GM21576 (cell line): Measurements from ENCODE around the gene TEAD4.

ENCODE experiments used
- ATAC-seq: cut with Tn5 transposase; IDR thresholded peaks from one replicate; pipeline ENCODE4 v1.9.1; 2021; ENCODE audit warnings: mild to moderate bottlenecking, moderate library complexity; ENCODE audit not compliant: unreplicated experiment

TEAD4 gene

DNA sequence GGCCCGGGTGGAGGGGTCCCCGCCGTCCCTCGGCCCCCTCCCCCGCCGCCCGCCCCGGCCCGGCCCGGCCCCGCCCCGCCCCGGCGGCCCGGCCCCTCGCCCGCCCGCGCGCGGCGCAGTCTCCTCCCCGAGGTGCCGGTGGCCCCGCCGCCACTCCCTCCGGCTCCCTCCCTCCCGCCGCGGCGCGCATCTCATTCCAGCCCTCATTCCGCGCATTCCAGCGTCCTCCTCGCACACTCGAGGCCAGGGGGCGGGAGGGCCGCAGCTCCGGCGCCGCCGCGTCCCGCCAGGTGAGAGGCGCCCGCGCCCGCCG, at the start of gene TEAD4:
Gene TEAD4 (plus strand): TSS at position 206 of the 313 bp plus-strand sequence.
- no peak for ATAC-seq

DNA sequence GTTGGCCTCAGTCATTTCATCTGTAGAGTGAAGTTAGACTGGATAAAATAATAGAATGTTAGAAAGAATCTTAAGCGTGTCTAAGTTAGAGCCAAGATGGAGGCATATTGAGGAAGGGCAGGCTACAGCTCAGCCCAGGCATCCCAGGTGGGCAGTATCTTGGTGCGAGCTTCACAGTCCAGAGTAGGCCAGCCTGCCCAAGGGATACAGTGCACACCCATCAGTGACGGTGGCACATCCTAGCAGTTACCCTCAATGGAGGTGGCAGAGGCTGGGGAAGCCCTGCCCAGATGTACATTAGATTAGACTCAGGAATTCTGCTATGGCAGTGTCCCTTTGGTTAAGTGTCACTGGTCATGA, 47.0 kb upstream of the TEAD4 start:
- no peak for ATAC-seq

DNA sequence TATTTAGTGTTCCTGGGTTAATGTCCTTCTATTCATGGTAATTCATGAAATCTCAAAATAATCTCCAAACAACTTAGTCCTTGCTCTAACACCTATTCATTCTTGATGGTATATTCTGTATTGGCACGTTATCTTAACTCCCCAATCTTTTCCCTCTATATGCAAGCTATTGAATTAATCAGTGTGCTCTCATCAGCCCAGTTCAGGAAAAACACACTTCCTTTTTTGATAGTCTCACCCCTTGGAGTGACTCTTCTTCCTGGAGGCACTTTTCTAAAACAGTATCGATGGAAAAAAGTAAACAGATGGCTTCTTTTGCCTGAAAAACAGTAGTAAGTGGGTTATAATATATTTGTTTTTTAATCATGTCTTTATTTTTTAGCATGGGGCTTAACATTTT, 39.9 kb upstream of the TEAD4 start:
- no peak for ATAC-seq

DNA sequence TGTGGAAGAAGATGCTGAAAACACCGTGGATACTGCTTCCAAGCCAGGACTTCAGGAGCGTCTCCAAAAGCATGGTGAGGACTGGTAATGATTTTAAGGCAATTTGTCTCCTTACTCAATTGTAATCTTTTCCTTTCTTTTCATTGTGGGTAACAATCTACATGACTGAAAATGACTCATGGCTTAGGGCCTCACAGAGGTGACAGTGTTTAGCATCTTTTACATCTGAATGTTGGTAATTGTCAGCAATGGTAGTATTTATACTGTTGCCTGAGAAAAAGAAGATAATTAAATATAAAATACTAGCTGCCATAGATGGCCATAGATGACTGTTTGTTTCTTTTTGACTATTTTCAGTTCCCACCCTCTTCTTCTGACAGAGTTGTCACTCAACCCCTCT, 36.9 kb upstream of the TEAD4 start:
- ATAC-seq, result no peak

DNA sequence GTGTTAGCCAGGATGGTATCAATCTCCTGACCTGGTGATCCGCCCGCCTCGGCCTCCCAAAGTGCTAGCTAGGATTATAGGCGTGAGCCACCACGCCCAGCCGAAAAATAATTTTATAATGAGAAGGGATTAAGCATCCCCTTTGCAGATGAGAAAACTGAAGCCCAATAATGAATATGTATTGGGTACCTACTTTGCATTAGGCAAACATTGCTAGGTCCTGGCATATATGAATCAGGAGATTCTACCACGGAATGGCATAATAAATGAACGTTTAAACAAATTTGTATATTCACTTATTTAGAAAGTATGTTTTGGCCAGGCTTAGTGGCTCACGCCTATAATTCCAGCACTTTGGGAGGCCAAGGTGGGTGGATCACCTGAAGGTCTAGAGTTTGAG, 36.1 kb upstream of the TEAD4 start:
- no peak for ATAC-seq

DNA sequence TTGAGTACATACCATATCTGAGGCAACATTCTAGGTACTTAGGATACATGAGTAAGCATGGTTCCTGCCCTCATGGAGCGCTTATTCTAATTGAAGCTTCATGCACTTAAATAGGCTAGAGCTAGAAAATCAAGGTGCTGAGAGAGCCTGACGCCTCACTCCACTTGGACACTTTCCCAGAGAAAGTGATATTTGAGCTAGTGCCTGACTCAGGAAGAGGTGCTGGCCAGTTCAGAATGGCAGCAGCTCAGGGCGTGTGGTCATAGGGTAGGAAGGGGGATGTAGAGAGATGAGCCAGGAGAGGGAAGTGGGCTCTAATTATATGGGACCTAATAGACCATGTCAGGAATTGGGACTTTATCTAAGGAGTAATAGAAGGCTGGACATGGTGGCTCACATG, 35.2 kb upstream of the TEAD4 start:
- ATAC-seq, result no peak

DNA sequence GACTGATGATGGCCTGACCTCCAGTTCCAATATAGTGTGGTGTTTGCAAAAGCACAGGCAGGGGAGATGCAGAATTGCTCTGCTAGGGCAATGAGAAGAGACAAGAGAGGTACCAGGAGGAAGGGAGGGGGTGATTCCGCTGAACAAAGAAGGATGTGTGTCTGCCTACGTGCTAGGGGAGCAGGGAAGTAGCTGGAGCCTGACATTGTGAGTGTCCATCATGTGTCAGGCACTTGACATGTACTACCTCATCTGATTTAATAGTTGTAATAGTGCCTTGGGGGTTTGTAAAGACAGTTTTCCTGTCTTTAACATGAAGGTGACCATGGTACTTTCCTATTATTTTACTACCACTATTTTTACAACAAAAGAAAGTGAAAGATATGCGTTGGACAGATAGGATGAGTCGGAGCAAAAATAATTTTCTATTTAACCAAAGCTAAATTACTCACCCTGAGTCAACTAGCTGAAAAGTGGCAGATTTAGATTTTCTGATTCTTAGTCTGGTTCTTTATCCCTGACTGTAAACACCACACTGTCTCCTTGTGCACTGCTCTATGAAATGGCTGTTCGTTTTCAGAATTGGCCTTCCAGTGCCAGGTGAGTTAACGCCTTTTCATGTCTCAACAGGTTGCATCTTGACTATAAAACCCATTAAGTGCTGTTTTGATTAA, 33.7 kb upstream of the TEAD4 start:
- no peak for ATAC-seq

DNA sequence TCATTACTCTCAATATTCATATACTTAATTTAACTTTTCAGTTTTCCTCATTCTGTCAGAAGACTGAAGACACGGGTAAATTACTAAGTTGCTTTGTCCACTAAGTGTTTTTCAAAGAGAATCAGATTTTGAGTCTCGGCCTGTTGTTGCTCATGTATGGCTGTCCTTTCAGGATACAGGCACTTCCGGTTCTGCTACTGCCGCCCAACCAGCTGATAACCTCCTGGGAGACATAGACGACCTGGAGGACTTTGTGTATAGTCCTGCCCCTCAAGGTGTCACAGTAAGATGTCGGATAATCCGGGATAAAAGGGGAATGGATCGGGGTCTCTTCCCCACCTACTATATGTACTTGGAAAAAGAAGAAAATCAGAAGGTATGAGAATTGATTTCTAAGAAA, 28.3 kb upstream of the TEAD4 start:
- ATAC-seq, result no peak

DNA sequence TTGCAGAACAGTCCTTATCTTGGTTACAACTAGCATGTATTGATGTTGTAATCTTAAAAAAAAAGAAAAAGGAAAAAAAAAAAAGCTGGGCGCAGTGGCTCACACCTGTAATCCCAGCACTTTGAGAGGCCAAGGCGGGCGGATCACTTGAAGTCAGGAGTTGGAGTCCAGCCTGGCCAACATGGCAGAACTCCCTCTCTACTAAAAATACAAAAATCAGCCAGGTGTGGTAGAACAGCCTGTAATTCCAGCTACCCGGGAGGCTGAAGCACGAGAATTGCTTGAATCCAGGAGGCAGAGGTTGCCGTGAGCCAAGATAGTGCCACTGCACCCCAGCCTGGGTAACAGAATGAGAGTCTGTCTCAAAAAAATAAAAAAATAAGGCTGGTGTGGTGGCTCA, 25.6 kb upstream of the TEAD4 start:
- no peak for ATAC-seq

DNA sequence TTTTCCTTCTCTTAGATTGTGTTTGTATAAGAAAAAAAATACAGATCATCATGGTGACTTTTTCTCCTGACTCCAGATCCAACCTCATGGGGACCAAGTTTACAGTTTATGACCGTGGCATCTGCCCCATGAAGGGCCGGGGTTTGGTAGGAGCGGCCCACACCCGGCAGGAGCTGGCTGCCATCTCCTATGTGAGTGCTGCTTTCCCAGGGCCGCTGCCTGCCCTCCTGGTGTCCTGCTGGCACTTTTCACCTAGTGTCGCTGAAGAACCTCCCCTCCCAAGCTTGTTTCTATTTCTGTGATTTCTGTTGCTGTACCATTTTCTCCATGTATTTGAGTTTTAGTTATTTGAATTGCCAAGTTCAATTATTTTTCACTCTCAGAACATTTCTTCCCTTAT, 24.8 kb upstream of the TEAD4 start:
- no peak for ATAC-seq

DNA sequence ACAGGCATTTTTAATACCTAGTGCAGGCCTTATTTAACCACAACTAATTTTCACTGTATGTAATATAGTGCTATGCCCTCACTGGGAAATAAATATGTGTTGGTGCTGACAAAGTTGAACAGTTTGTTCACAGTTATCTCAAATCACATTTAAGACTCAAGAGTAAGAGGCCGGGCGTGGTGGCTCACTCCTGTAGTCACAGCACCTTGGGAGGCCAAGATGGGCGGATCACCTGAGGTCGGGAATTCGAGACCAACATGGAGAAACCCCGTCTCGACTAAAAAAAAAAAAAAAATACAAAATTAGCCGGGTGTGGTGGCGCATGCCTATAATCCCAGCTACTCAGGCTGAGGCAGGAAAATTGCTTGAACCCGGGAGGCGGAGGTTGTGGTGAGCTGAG, 22.9 kb upstream of the TEAD4 start:
- no peak for ATAC-seq

DNA sequence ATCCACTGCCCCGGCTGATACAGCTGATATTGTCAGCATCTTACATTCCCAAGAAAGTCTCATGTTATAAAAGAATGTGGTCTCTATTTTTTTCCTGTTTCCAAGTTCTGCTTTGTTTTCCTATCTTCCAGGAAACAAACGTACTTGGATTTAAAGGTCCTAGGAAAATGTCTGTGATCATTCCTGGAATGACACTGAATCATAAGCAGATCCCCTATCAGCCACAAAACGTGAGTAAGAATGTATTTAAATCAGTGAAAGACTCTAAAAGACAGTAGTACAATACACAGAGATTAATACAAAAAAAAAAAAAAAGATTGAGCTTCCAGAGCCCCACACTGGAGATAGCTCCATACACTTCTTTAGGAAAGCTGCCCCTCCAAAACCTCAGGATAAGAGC, 21.7 kb upstream of the TEAD4 start:
- no peak for ATAC-seq

DNA sequence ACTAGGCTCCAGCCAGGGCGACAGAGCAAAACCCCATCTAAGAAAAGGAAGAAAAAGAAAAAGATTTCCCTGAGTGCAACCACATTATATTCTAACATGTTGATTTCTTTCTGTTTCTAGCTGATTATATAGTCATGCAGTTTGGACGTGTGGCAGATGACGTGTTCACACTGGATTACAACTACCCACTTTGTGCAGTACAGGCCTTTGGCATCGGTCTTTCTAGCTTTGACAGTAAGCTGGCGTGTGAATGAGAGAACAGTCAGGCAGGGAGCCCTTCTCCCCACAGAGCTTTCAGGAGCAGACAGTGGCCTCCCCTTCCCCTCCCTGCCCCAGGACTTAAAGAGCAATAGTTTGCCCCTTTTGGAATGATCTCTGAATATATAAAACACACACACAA, 20.0 kb upstream of the TEAD4 start:
- no peak for ATAC-seq

DNA sequence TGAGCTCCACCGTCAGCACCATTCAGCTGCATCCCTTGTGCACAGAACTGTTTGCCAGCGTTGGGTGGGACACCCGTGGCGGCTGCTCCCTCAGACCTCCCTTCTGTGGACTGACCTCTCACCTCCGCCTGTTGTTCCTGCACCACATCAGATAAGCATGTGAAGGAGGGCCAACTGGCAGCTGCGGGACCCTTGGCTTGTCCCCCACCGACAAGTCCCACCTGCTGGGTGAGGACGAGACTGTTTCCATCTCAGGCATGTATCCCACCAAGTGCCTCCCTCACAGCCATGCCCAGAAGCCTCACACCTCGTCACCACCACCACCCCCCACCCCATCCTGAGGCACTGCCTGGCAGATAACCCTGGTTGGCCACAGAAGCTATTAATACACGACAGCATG, 18.6 kb upstream of the TEAD4 start:
- no peak for ATAC-seq

DNA sequence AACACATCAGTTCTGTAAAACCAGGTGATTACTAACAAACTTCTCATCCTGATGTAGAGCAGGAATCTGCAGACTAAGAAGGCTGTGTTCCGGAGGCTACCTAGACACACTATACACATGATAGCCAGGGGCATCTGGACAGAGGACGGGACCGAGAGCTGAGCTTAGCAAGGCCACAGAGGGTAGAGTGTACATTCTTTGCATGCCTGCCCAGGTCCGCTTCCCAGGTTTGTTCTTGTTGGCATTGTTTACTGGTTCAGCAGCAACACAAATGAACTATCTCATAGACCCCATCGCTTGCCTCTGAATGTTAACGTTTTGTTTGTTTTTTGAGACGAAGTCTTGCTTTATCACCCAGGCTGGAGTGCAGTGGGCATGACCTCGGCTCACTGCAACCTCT, 17.7 kb upstream of the TEAD4 start:
- ATAC-seq, result no peak

DNA sequence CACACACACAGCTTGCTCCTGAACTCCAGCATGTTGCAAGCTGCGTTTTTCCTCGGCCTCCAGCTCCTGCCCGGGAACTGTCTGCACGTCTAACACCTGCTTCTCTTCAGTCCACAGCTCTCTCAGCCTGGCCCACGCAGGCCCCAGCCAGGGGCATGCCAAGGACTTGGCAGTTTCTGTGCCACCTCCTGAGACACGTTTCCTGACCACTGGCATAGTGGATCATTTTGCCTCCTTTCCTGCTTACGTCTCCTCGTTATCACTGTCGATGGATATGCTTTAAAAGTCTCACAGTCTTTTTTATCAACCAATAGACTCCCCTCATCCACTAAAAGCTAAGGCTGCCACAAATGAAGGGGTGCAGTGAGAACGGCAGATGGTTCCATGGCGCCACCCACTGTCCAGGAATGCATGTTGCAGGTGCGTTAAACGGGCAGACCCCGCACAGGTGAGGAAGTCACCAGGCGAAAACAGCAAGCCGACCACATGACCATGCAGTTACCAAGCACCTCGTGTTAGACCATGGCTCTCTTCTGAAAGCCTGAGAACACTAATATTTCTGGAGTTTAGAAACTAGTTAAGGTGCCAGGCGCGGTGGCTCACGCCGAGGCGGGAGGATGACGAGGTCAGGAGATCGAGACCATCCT, 14.7 kb upstream of the TEAD4 start:
- ATAC-seq, result no peak

DNA sequence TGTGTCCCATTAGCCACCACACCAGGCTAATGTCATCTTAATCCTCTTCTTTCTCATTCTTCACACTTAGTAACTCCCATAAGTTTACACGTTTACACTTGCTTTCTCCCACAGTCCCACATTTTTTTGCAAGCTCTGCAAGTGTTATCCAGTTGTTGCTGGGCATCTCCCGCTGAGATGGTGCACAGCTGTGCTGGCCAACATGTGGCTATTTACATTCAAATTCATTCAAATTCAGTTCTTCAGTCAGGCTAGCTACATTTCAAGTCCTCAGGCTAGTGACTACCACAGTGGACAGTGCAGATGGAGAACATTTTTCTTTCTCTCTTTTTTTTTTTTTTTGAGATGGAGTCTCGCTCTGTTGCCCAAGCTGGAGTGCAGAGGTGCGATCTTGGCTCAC, 9.8 kb upstream of the TEAD4 start:
- no peak for ATAC-seq

DNA sequence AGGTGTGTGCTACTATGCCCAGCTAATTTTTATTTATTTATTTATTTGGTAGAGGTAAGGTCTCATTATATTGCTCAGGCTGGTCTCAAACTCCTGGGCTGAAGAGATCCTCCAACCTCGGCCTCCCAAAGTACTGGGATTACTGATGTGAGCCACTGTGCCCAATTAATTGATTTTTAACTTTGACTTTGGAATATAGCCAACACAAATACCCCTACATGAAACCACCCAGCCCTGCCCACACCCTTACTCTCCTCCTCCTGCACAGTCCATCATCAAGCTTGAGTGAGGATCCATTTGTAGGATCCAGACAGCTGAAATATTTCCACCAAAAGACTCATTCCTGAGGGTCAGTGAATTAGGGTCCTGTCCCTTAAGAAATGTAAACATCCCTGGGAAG, 3.3 kb upstream of the TEAD4 start:
- no peak for ATAC-seq

DNA sequence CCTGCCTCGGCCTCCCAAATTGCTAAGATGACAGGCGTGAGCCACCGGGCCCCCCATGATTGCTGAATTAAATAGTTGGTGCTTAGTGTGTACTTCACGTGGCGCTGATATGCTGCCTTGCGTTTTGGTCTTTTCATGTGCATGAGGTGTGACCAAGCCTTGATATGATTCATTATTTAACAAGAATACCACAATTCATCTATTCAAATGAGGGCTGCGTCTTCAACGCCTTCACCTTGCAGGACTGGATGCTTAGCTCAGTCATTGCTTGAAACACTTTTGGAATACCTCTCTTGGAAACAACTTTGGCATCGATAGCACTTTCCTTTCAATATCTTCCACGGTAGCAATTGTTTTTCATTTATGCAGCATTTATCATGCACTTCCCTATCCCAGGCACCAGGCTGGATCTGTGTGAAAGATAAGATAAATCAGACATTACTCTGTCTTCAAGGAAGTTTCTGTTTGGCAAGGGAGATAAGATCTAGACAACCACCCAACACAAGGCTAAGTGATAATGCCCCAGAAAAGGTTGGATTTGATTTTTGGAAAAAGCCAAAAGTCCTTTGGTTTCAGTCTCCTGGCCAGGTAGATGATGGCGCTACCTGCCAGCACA, 1.3 kb upstream of the TEAD4 start:
- no peak for ATAC-seq

DNA sequence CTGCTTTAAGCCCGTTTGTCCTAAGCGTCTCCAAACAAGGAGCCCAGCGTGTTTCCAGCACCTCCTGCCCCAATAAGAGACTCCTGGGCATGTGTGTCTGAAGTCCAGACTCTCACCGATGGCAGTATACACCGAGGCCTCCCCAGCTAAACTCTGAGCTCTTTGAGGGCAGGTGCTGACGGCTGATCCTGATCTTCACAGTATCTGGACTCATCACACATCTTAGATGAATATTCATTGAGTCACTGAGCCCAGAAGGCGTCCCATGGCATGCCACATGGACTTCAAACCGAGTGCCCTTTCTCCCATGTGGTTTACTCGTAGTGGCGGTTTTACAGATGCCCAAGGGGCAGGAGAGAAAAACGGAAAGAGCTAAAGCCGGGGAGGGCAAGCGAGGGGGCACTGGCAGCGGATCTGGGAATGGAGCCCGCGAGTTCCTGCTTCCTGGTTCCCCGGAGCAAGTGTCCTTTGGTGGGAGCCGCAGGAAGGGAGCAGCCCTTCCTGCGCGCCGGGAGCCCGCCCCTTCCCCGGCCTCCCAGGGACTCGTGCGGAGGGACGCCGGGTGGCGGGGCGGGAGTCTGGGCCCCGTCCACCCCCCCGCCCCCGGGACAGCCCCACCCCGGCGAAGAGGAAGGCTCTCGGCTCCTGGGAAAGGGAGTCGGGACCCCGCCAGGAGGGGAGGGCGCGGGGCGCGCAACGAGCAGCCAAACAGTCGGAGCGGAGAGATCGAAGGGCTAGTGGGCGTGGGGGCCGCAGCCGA, 585 bp upstream of the TEAD4 start:
- no peak for ATAC-seq

DNA sequence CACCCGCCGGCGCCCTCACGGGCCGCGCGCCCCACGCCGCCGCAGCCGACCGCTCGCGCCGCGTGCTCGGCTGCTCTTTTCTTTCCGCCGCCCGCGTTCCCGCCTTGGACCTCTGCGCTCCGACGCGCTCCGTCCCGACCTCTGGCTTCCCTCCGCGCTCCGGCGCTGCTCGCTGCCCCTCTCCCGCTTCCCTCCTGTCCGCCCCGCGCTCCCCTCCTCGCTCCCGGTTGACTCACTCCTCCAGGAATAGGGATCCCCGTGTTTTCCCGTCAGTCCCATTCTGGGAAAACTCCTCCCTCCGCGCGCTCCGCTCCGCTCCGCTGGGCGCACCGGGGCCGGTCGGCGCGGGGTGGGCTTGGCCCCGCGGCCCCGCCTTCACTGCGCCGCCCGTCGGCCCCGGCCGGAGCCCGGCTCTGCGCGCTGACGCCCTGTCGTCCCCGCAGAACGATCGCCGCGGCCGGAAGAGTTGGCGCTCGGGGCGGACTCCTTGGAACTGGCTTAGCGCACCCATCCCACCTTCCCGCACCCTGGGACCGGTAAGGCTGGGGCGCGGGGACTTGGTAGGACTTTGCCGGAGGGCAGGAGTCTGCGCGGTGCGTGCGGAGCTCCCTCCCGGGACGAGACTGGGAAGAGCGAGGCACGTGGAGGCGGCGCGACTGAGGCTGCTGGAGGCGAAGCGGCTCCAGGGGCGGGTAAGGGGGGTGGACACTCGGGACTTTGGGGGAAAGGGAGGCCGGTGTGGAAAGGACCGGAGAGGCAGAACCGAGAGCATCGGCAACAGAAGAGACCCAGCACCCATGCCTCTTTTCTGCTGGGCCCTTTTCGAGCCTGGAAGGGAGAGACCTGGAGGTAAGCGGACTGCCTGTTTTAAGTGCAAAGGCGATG, 550 bp downstream of the TEAD4 start:
- ATAC-seq, result no peak
